K562 (cell line): ENCODE results near the gene NACC1. TPM values are rescaled to one million over a fixed set of nuclear protein-coding genes. Genes with fewer than 3 reads are reported as not detected.

Source experiments
- ARHGAP35 ChIP-seq: fragments of 450-650 bp; IDR thresholded peaks from 2 replicates; pipeline ENCODE4 v1.6.1; 2018; ENCODE audit not compliant: partially characterized antibody
- BRD9 ChIP-seq: fragments of 450-650 bp; IDR thresholded peaks from 2 replicates; pipeline ENCODE4 v1.6.1; 2018; ENCODE audit warnings: low read depth; ENCODE audit not compliant: partially characterized antibody
- CBFB ChIP-seq: sonication (generic); formaldehyde crosslinking; IDR thresholded peaks from 2 replicates; pipeline ENCODE4 v1.4.0; 2020; ENCODE audit warnings: mild to moderate bottlenecking, missing genetic modification reagents
- ETV1 ChIP-seq: fragments of 450-650 bp; conservative IDR thresholded peaks from 2 replicates; pipeline ENCODE4 v1.6.1; 2016; ENCODE audit warnings: missing genetic modification characterization, control low read depth, low read depth, missing compliant biosample characterization
- NCOA6 ChIP-seq: fragments of 450-650 bp; IDR thresholded peaks from 2 replicates; pipeline ENCODE4 v1.6.1; 2017; ENCODE audit warnings: mild to moderate bottlenecking
- NFIC ChIP-seq: fragments of 450-650 bp; IDR thresholded peaks from 2 replicates; pipeline ENCODE4 v1.6.1; 2017; ENCODE audit warnings: mild to moderate bottlenecking, inconsistent platforms
- POLR2AphosphoS2 ChIP-seq: IDR thresholded peaks from 2 replicates; pipeline ENCODE4 v1.6.1; 2012; ENCODE audit warnings: low read length, improper control_type of control experiment
- POLR2B ChIP-seq: fragments of 450-650 bp; IDR thresholded peaks from 2 replicates; pipeline ENCODE4 v1.6.1; 2018; ENCODE audit warnings: low read depth; ENCODE audit not compliant: partially characterized antibody
- RAD51 ChIP-seq: fragments of 450-650 bp; IDR thresholded peaks from 2 replicates; pipeline ENCODE4 v1.7.1; 2016; ENCODE audit warnings: low read depth, mild to moderate bottlenecking, borderline replicate concordance
- SMARCC2 ChIP-seq: fragments of 450-650 bp; IDR thresholded peaks from 2 replicates; pipeline ENCODE4 v1.6.1; 2017; ENCODE audit warnings: antibody characterized with exemption, moderate library complexity, mild to moderate bottlenecking, low read depth
- ZNF232 ChIP-seq: sonication (generic); formaldehyde crosslinking; IDR thresholded peaks from 2 replicates; pipeline ENCODE4 v1.8.0; 2022; ENCODE audit warnings: mild to moderate bottlenecking, missing genetic modification reagents
- ZNF316 ChIP-seq: fragments of 450-650 bp; IDR thresholded peaks from 2 replicates; pipeline ENCODE4 v1.6.1; 2016
- ZNF445 ChIP-seq: fragments of 250-450 bp; sonication (Bioruptor Pico); IDR thresholded peaks from 2 replicates; pipeline ENCODE4 v1.4.0; 2020; ENCODE audit warnings: low read depth, mild to moderate bottlenecking, moderate library complexity
- polyA plus RNA-seq, 8 experiments: library from polyadenylated mRNA; depleted of rRNA in 4 of 8; stranded (reverse) in 5 of 8; unstranded in 3 of 8; fragments of >200 nt; fragmentation: Nextera tagmentation in 2 of 8; fragmentation: Illumina TruSeq in 1 of 8; extraction: Ambion mirVana in 2 of 8; extraction: Trizol in 1 of 8; gene quantifications; 2 replicates each; pipeline versions ENCODE4 v1.2.1 to v1.2.3, GENCODE V29; 2011 to 2014; ENCODE audit warnings: inconsistent platforms in 1 of 8, missing spikeins in 1 of 8
- total RNA-seq, 7 experiments: library from RNA; depleted of rRNA in 6 of 7; stranded (reverse); fragments of >200 nt in 6 of 7; fragmentation: Illumina TruSeq in 2 of 7; extraction: Trizol in 2 of 7; gene quantifications; 2 replicates each; pipeline versions ENCODE4 v1.2.1 to v1.2.3, GENCODE V29; 2011 to 2021; ENCODE audit warnings: low replicate concordance in 1 of 7
- TF ChIP-seq, protein P1 (sequence below): fragments of 250-450 bp; sonication (Bioruptor Pico); IDR thresholded peaks from 2 replicates; pipeline ENCODE4 v1.5.0; 2021
- TF ChIP-seq, protein P2 (sequence below): fragments of 450-650 bp; IDR thresholded peaks from 2 replicates; pipeline ENCODE4 v1.6.1; 2016; ENCODE audit warnings: borderline replicate concordance
- TF ChIP-seq, protein P3 (sequence below): sonication (generic); formaldehyde crosslinking; IDR thresholded peaks from 2 replicates; pipeline ENCODE4 v1.9.0; 2022; ENCODE audit warnings: mild to moderate bottlenecking, missing genetic modification reagents
- TF ChIP-seq, protein P4 (sequence below): sonication (generic); formaldehyde crosslinking; IDR thresholded peaks from 2 replicates; pipeline ENCODE4 v1.8.0; 2022; ENCODE audit warnings: mild to moderate bottlenecking, missing genetic modification reagents
- TF ChIP-seq, protein P5 (sequence below): fragments of 450-650 bp; formaldehyde crosslinking; IDR thresholded peaks from 2 replicates; pipeline ENCODE4 v1.4.0; 2020; ENCODE audit warnings: mild to moderate bottlenecking, moderate library complexity

NACC1 gene
- total and polyA plus RNA-seq, 9 of the 15 experiments (the other 6 are each of a cell fraction or from before 2014, with no cell fraction given), result 0.04 to 96.6 (median 25.8) TPM

DNA sequence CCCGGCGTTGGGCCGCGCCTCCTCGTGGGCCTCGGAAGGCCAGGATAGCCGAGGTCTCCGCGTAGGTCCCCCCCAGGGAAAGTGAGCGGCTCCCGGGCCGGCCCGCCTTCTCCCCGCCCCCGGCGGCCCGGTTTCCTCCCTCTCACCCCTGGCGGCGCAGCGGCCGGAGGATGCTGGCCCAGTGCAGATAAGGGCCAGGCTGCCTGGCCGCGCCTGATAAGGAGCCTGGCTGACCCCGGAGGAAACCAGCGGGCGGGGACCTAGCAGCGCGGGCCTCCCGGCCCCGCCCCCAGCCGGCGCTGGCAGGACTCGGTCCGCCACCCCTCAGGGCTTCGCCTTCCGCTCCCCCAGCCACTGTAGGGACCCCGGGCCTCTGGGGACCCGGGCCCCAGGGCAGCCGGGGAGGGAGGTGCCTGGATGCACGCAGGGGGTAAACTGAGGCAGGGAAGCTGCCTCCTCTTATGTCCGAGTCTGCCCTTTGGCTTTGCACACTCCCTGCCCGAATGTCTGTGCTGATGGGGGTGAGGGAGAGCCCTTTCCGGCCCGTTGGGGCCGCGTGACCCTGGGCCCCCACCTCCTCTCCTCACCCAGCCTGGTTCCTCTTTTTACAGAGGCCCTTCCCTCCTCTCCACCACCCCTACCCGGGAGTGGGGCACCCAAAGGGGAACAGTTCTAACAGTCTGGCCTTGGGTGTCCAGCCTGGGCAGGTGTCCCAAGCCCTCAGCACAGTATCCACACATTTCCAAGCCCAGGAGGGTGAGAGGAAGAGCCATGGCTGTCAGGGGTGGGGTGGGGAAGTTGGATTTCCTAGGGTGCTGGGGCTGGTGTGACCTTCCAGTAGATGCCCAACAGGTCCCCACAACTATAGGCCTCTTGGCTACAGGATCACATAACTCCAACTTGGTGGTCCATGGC is 15.1 kb upstream of the NACC1 start, which contains the start of gene LYL1 (continued):
- TF ChIP-seq NCOA6, result peak; percentile 43; the same call in 1 of the 2 replicates
- TF ChIP-seq ARHGAP35, result no peak
- TF ChIP-seq, protein P1, sequence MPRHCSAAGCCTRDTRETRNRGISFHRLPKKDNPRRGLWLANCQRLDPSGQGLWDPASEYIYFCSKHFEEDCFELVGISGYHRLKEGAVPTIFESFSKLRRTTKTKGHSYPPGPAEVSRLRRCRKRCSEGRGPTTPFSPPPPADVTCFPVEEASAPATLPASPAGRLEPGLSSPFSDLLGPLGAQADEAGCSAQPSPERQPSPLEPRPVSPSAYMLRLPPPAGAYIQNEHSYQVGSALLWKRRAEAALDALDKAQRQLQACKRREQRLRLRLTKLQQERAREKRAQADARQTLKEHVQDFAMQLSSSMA (CRISPR knock-in tag), result peak; percentile 28; the same call in 1 of the 2 replicates
- peak; percentile 98 for TF ChIP-seq ETV1 (tag)
- no peak for TF ChIP-seq ZNF316
- TF ChIP-seq, protein P2, sequence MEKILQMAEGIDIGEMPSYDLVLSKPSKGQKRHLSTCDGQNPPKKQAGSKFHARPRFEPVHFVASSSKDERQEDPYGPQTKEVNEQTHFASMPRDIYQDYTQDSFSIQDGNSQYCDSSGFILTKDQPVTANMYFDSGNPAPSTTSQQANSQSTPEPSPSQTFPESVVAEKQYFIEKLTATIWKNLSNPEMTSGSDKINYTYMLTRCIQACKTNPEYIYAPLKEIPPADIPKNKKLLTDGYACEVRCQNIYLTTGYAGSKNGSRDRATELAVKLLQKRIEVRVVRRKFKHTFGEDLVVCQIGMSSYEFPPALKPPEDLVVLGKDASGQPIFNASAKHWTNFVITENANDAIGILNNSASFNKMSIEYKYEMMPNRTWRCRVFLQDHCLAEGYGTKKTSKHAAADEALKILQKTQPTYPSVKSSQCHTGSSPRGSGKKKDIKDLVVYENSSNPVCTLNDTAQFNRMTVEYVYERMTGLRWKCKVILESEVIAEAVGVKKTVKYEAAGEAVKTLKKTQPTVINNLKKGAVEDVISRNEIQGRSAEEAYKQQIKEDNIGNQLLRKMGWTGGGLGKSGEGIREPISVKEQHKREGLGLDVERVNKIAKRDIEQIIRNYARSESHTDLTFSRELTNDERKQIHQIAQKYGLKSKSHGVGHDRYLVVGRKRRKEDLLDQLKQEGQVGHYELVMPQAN, result peak; percentile 45; the same call in 1 of the 2 replicates
- TF ChIP-seq ZNF232 (CRISPR knock-in tag), result no peak
- peak; percentile 84 for TF ChIP-seq BRD9
- TF ChIP-seq ZNF445 (CRISPR knock-in tag), result no peak
- TF ChIP-seq CBFB (CRISPR knock-in tag), result peak; percentile 54; the same call in 1 of the 2 replicates
- TF ChIP-seq, protein P3, sequence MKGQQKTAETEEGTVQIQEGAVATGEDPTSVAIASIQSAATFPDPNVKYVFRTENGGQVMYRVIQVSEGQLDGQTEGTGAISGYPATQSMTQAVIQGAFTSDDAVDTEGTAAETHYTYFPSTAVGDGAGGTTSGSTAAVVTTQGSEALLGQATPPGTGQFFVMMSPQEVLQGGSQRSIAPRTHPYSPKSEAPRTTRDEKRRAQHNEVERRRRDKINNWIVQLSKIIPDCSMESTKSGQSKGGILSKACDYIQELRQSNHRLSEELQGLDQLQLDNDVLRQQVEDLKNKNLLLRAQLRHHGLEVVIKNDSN (CRISPR knock-in tag), result peak; percentile 93
- peak; percentile 10; the same call in 1 of the 2 replicates for TF ChIP-seq POLR2AphosphoS2
- TF ChIP-seq RAD51, result peak; percentile 85
- TF ChIP-seq SMARCC2, result peak; percentile 90
- TF ChIP-seq, protein P4, sequence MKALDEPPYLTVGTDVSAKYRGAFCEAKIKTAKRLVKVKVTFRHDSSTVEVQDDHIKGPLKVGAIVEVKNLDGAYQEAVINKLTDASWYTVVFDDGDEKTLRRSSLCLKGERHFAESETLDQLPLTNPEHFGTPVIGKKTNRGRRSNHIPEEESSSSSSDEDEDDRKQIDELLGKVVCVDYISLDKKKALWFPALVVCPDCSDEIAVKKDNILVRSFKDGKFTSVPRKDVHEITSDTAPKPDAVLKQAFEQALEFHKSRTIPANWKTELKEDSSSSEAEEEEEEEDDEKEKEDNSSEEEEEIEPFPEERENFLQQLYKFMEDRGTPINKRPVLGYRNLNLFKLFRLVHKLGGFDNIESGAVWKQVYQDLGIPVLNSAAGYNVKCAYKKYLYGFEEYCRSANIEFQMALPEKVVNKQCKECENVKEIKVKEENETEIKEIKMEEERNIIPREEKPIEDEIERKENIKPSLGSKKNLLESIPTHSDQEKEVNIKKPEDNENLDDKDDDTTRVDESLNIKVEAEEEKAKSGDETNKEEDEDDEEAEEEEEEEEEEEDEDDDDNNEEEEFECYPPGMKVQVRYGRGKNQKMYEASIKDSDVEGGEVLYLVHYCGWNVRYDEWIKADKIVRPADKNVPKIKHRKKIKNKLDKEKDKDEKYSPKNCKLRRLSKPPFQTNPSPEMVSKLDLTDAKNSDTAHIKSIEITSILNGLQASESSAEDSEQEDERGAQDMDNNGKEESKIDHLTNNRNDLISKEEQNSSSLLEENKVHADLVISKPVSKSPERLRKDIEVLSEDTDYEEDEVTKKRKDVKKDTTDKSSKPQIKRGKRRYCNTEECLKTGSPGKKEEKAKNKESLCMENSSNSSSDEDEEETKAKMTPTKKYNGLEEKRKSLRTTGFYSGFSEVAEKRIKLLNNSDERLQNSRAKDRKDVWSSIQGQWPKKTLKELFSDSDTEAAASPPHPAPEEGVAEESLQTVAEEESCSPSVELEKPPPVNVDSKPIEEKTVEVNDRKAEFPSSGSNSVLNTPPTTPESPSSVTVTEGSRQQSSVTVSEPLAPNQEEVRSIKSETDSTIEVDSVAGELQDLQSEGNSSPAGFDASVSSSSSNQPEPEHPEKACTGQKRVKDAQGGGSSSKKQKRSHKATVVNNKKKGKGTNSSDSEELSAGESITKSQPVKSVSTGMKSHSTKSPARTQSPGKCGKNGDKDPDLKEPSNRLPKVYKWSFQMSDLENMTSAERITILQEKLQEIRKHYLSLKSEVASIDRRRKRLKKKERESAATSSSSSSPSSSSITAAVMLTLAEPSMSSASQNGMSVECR (CRISPR knock-in tag), result no peak; the same call in 1 of the 2 replicates
- TF ChIP-seq POLR2B, result peak; percentile 47
- peak; percentile 94 for TF ChIP-seq NFIC
- TF ChIP-seq, protein P5, sequence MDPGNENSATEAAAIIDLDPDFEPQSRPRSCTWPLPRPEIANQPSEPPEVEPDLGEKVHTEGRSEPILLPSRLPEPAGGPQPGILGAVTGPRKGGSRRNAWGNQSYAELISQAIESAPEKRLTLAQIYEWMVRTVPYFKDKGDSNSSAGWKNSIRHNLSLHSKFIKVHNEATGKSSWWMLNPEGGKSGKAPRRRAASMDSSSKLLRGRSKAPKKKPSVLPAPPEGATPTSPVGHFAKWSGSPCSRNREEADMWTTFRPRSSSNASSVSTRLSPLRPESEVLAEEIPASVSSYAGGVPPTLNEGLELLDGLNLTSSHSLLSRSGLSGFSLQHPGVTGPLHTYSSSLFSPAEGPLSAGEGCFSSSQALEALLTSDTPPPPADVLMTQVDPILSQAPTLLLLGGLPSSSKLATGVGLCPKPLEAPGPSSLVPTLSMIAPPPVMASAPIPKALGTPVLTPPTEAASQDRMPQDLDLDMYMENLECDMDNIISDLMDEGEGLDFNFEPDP (CRISPR knock-in tag), result no peak
